ENCODE measurements around the gene C1QC.

GRCh38 chr1:22638476-22639234 is 4.8 kb upstream of the C1QC start:
- TF ChIP-seq CTCF (IDR thresholded peaks at IDR 0.05) (no peak), POLR2A (IDR thresholded peaks at IDR 0.05) (no peak)
